HUES48 (cell line): Measurements from ENCODE around the gene STARD10.
A peak's percentile ranks its signal among the peaks of the same experiment; 100 is the strongest.

Experiments used
- H3K27ac ChIP-seq: one replicate; pipeline ENCODE4 v1.7.0; 2013; ENCODE audit warnings: low read depth, low read length, inconsistent platforms
- H3K27me3 ChIP-seq: 2 replicates; pipeline ENCODE4 v1.6.1; 2013; ENCODE audit warnings: mild to moderate bottlenecking, low read length; ENCODE audit not compliant: control insufficient read depth, insufficient read depth
- H3K36me3 ChIP-seq: 2 replicates; pipeline ENCODE4 v1.6.1; 2013; ENCODE audit warnings: low read length; ENCODE audit not compliant: control insufficient read depth, insufficient read depth
- H3K4me1 ChIP-seq: 2 replicates; pipeline ENCODE4 v1.6.1; 2013; ENCODE audit warnings: mild to moderate bottlenecking, low read length; ENCODE audit not compliant: control insufficient read depth, insufficient read depth
- H3K4me3 ChIP-seq: 2 replicates; pipeline ENCODE4 v1.5.1; 2013; ENCODE audit warnings: mild to moderate bottlenecking, low read depth, low read length
- H3K9ac ChIP-seq: 2 replicates; pipeline ENCODE4 v1.6.1; 2013; ENCODE audit warnings: mild to moderate bottlenecking, low read depth, low read length, moderate library complexity
- H3K9me3 ChIP-seq: 2 replicates; pipeline ENCODE4 v1.6.1; 2013; ENCODE audit warnings: low read length; ENCODE audit not compliant: control insufficient read depth, insufficient read depth

Gene STARD10

GRCh38 chr11:72826191-72826941 lies 32.5 kb upstream of the STARD10 start:
- no peak overlapping the region for H3K27ac ChIP-seq
- no peak overlapping the region for H3K4me3 ChIP-seq
- H3K9me3 ChIP-seq, result no peaks in the 10 kb centered on the region
- H3K36me3 ChIP-seq, result 0 out of 2 replicates have a peak, but pooled peaks cover 4% of the 10 kb centered on the region
- peaks cover 8% of the 10 kb centered on the region; the same call in 1 of the 2 replicates for H3K27me3 ChIP-seq
- H3K4me1 ChIP-seq, result 0 out of 2 replicates have a peak, but pooled peaks cover 2% of the 10 kb centered on the region
- H3K9ac ChIP-seq, result no peak overlapping the region

GRCh38 chr11:72825661-72826060 lies 31.8 kb upstream of the STARD10 start:
- Histone ChIP-seq H3K4me1 (peaks cover 8% of the 10 kb centered on the region), H3K27ac (no peak overlapping the region), H3K36me3 (0 out of 2 replicates have a peak, but pooled peaks cover 4% of the 10 kb centered on the region), H3K9me3 (no peaks in the 10 kb centered on the region), H3K9ac (no peak overlapping the region), H3K27me3 (peaks cover 11% of the 10 kb centered on the region; the same call in 1 of the 2 replicates), H3K4me3 (no peak overlapping the region)

- H3K27me3 ChIP-seq, result peaks cover 14% of the 10 kb centered on the region; the same call in 1 of the 2 replicates
- no peaks in the 10 kb centered on the region for H3K9me3 ChIP-seq
- H3K4me1 ChIP-seq, result peaks cover 8% of the 10 kb centered on the region
- H3K4me3 ChIP-seq, result no peak overlapping the region
- H3K36me3 ChIP-seq, result 0 out of 2 replicates have a peak, but pooled peaks cover 4% of the 10 kb centered on the region
- no peak overlapping the region for H3K9ac ChIP-seq
- H3K27ac ChIP-seq, result no peak overlapping the region
Measured at GRCh38 chr11:72824811-72825505, 31.1 kb upstream of the STARD10 start.

- peaks cover 14% of the 10 kb centered on the region; the same call in 1 of the 2 replicates for H3K27me3 ChIP-seq
- H3K36me3 ChIP-seq, result peaks cover 4% of the 10 kb centered on the region; the same call in 1 of the 2 replicates
- no peak overlapping the region for H3K9ac ChIP-seq
- H3K4me1 ChIP-seq, result peaks cover 8% of the 10 kb centered on the region
- no peak overlapping the region for H3K4me3 ChIP-seq
- no peaks in the 10 kb centered on the region for H3K9me3 ChIP-seq
- H3K27ac ChIP-seq, result no peak overlapping the region
Measured at GRCh38 chr11:72824020-72824419, 30.2 kb upstream of the STARD10 start.

- H3K4me1 ChIP-seq, result peaks cover 8% of the 10 kb centered on the region
- peaks cover 14% of the 10 kb centered on the region; the same call in 1 of the 2 replicates for H3K27me3 ChIP-seq
- no peak overlapping the region for H3K27ac ChIP-seq
- no peak overlapping the region for H3K4me3 ChIP-seq
- H3K9ac ChIP-seq, result no peak overlapping the region
- no peaks in the 10 kb centered on the region for H3K9me3 ChIP-seq
- peaks cover 5% of the 10 kb centered on the region; the same call in 1 of the 2 replicates for H3K36me3 ChIP-seq
Measured at GRCh38 chr11:72823105-72823804, 29.4 kb upstream of the STARD10 start.

GRCh38 chr11:72821920-72822799 lies 28.3 kb upstream of the STARD10 start:
- Histone ChIP-seq H3K4me3 (peak overlapping the region; percentile 62), H3K9me3 (no peaks in the 10 kb centered on the region), H3K36me3 (peaks cover 5% of the 10 kb centered on the region; the same call in 1 of the 2 replicates), H3K27ac (no peak overlapping the region), H3K4me1 (peaks cover 8% of the 10 kb centered on the region), H3K27me3 (peaks cover 14% of the 10 kb centered on the region; the same call in 1 of the 2 replicates), H3K9ac (0 out of 2 replicates have a peak overlapping the region, but pooled peaks have one; percentile 8)

- H3K27ac ChIP-seq, result no peak overlapping the region
- peaks cover 14% of the 10 kb centered on the region; the same call in 1 of the 2 replicates for H3K27me3 ChIP-seq
- H3K9ac ChIP-seq, result 0 out of 2 replicates have a peak overlapping the region, but pooled peaks have one; percentile 8
- peaks cover 5% of the 10 kb centered on the region; the same call in 1 of the 2 replicates for H3K36me3 ChIP-seq
- peak overlapping the region; percentile 61 for H3K4me3 ChIP-seq
- no peaks in the 10 kb centered on the region for H3K9me3 ChIP-seq
- peaks cover 8% of the 10 kb centered on the region for H3K4me1 ChIP-seq
Measured at GRCh38 chr11:72821221-72821919, 27.5 kb upstream of the STARD10 start.

- Histone ChIP-seq H3K36me3 (peaks cover 5% of the 10 kb centered on the region; the same call in 1 of the 2 replicates), H3K27ac (no peak overlapping the region), H3K9ac (no peak overlapping the region), H3K9me3 (no peaks in the 10 kb centered on the region), H3K27me3 (peaks cover 14% of the 10 kb centered on the region; the same call in 1 of the 2 replicates), H3K4me3 (0 out of 2 replicates have a peak overlapping the region, but pooled peaks have one; percentile 61), H3K4me1 (peaks cover 10% of the 10 kb centered on the region)
Measured at GRCh38 chr11:72820439-72821139, 26.7 kb upstream of the STARD10 start.

- Histone ChIP-seq H3K4me3 (no peak overlapping the region), H3K27ac (no peak overlapping the region), H3K9me3 (no peaks in the 10 kb centered on the region), H3K4me1 (peaks cover 16% of the 10 kb centered on the region), H3K9ac (no peak overlapping the region), H3K36me3 (peaks cover 5% of the 10 kb centered on the region; the same call in 1 of the 2 replicates), H3K27me3 (peaks cover 14% of the 10 kb centered on the region; the same call in 1 of the 2 replicates)
Measured at GRCh38 chr11:72818971-72819370, 25.1 kb upstream of the STARD10 start.
